ENCODE measurements around the gene OR11H6. TPM values are rescaled to one million over a fixed set of nuclear protein-coding genes. Genes with fewer than 3 reads are reported as not detected.
"Not testable (repeated sequence)": the region's sequence is repeated elsewhere in the genome, so short reads cannot be mapped to it uniquely, and the experiment has no call there.

OR11H6 gene, protein sequence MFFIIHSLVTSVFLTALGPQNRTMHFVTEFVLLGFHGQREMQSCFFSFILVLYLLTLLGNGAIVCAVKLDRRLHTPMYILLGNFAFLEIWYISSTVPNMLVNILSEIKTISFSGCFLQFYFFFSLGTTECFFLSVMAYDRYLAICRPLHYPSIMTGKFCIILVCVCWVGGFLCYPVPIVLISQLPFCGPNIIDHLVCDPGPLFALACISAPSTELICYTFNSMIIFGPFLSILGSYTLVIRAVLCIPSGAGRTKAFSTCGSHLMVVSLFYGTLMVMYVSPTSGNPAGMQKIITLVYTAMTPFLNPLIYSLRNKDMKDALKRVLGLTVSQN
- not detected for total RNA-seq
- long read RNA-seq, result 0 reads

DNA sequence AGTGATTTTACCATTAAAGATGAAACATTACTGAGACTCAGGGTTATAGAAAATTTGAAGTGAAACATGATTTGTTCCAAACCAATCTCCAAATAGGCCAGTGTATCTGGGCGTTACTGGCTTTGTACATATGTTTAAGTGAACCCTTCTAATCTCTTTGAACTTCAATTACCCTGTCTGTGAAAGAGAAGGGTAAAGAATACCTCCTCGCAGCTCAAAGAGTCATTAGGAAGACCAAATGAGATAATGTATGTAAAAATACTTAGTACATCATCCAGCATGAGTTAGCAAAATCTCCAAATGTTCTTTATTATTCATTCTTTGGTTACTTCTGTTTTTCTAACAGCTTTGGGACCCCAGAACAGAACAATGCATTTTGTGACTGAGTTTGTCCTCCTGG is at the start of gene OR11H6:
Gene OR11H6, plus strand, starts transcription at position 301 of the 400 bp plus-strand sequence. Its CDS starts 0 bp downstream, at position 301.
- ATAC-seq, result no peak
- intact Hi-C loops (cut with DNase I), result no loop called here
- no peaks in the 10 kb centered on the region for H3K27me3 ChIP-seq
- DNase-seq, result no peak
- no peak within 1 kb of the TSS for H3K27ac ChIP-seq
- TF ChIP-seq, protein P1, sequence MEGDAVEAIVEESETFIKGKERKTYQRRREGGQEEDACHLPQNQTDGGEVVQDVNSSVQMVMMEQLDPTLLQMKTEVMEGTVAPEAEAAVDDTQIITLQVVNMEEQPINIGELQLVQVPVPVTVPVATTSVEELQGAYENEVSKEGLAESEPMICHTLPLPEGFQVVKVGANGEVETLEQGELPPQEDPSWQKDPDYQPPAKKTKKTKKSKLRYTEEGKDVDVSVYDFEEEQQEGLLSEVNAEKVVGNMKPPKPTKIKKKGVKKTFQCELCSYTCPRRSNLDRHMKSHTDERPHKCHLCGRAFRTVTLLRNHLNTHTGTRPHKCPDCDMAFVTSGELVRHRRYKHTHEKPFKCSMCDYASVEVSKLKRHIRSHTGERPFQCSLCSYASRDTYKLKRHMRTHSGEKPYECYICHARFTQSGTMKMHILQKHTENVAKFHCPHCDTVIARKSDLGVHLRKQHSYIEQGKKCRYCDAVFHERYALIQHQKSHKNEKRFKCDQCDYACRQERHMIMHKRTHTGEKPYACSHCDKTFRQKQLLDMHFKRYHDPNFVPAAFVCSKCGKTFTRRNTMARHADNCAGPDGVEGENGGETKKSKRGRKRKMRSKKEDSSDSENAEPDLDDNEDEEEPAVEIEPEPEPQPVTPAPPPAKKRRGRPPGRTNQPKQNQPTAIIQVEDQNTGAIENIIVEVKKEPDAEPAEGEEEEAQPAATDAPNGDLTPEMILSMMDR (IDR thresholded peaks at IDR 0.05), result no peak
- no peak within 1 kb of the TSS for H3K4me3 ChIP-seq
- no peaks in the 10 kb centered on the region for H3K9me3 ChIP-seq
- H3K4me1 ChIP-seq, result no peaks in the 10 kb centered on the region
- no peaks in the 10 kb centered on the region for H3K36me3 ChIP-seq

DNA sequence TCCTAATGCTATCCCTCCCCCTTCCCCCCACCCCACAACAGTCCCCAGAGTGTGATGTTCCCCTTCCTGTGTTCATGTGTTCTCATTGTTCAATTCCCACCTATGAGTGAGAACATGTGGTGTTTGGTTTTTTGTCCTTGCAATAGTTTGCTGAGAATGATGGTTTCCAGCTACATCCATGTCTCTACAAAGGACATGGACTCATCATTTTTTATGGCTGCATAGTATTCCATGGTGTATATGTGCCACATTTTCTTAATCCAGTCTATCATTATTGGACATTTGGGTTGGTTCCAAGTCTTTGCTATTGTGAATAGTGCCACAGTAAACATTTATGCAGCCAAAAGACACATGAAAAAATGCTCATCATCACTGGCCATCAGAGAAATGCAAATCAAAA is 49.3 kb upstream of the OR11H6 start:
- H3K27me3 ChIP-seq; ATAC-seq; H3K9me3 ChIP-seq; H3K4me1 ChIP-seq; intact Hi-C loops (cut with DNase I); DNase-seq; H3K4me3 ChIP-seq; H3K36me3 ChIP-seq; H3K27ac ChIP-seq: not testable (repeated sequence)

DNA sequence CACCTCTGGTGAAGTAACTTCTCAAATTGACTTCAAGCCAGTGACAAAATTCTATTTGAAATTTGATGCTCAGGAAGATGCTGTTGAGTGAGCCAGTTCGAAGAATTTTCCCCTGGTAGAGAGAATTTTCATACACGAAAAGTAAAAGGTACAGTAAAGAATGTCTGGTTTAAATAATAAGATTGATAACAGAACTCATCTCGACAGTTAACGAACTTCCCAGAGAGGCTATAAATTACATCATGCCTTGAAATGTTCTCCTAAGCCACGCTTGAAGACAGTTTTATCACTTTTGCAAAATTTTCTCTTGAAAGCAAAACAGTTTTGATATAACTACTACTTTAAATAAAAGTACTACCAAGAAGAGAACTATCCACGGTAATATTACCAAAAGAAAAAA is 47.2 kb upstream of the OR11H6 start:
- ATAC-seq (no peak), DNase-seq (no peak)
- H3K36me3 ChIP-seq, result no peaks in the 10 kb centered on the region
- no peaks in the 10 kb centered on the region for H3K27me3 ChIP-seq
- H3K9me3 ChIP-seq, result no peaks in the 10 kb centered on the region
- intact Hi-C loops (cut with DNase I), result no loop called here
- H3K4me1 ChIP-seq, result no peaks in the 10 kb centered on the region
- no peak overlapping the region for H3K4me3 ChIP-seq
- H3K27ac ChIP-seq, result no peak overlapping the region
- TF ChIP-seq, protein P1 (IDR thresholded peaks at IDR 0.05), result no peak

DNA sequence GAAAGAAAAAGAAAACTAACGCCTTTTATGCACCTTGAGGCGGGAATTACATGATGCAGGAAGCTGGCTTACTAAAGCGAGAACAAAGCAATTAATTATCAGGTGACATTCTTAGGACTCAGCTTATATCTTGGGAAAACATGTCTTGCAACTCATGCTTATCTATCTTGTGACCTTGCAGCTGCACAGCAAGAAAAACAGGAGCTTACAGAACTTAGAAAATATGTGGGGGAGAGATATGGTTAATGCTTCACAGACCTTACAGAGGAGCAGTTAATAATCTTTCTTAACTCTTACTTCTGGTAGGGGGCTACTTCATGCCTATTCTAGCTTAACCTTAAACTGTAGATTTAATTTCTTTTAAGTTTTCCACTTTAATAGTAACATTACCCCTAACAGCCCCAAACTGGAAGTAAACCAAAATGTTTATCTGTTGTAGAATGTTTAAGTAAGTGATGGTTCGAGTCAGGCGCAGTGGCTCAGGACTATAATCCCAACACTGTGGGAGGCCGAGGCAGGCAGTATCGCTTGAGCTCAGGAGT is 46.0 kb upstream of the OR11H6 start:
- Histone ChIP-seq H3K9me3 (no peaks in the 10 kb centered on the region), H3K27ac (no peak overlapping the region), H3K4me3 (no peak overlapping the region), H3K4me1 (no peaks in the 10 kb centered on the region), H3K36me3 (no peaks in the 10 kb centered on the region), H3K27me3 (no peaks in the 10 kb centered on the region)
- ATAC-seq, result no peak
- intact Hi-C loops (cut with DNase I), result no loop called here
- no peak for DNase-seq
- TF ChIP-seq, protein P1 (IDR thresholded peaks at IDR 0.05), result no peak

DNA sequence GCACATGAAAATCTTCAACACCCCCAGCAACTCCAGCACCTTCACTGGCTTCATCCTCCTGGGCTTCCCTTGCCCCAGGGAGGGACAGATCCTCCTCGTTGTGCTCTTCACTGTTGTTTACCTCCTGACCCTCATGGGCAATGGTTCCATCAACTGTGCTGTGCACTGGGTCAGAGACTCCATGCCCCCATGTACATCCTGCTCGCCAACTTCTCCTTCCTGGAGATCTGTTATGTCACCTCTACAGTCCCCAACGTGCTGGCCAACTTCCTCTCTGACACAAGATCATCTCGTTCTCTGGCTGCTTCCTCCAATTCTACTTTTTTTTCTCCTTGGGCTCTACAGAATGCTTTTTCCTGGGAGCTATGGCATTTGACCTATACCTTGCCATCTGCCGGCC is 44.3 kb upstream of the OR11H6 start:
- TF ChIP-seq, protein P1 (IDR thresholded peaks at IDR 0.05), result no peak
- Histone ChIP-seq H3K27me3 (no peaks in the 10 kb centered on the region), H3K9me3 (no peaks in the 10 kb centered on the region), H3K4me1 (no peaks in the 10 kb centered on the region), H3K27ac (no peak overlapping the region), H3K36me3 (no peaks in the 10 kb centered on the region), H3K4me3 (no peak overlapping the region)
- no peak for DNase-seq
- intact Hi-C loops (cut with DNase I), result no loop called here
- peak; percentile 92 for ATAC-seq

DNA sequence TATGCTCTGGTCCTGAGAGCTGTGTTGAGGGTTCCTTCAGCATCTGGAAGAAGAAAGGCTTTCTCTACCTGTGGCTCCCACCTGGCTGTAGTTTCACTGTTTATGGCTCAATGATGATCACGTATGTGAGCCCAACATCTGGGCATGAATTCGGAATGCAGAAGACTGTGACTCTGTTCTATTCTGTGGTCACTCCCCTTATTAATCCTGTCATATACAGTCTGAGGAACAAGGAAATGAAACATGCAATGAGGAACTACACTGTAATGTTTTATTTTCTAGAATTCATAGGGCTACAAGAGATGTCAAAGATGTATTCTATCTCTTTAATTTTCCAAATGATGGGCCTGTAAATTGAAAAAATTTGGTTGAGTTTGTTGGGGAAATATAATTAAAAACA is 43.6 kb upstream of the OR11H6 start:
- Histone ChIP-seq H3K27me3 (no peaks in the 10 kb centered on the region), H3K27ac (peak overlapping the region; percentile 63), H3K4me3 (no peak overlapping the region), H3K4me1 (no peaks in the 10 kb centered on the region), H3K9me3 (no peaks in the 10 kb centered on the region), H3K36me3 (no peaks in the 10 kb centered on the region)
- DNase-seq, result no peak
- intact Hi-C loops (cut with DNase I), result no loop called here
- ATAC-seq, result peak; percentile 82
- TF ChIP-seq, protein P1 (IDR thresholded peaks at IDR 0.05), result no peak

All from upper lobe of right lung (tissue), 1 donor.